A673 (cell line): Measurements from ENCODE around the gene PCK1. TPM values are rescaled to one million over a fixed set of nuclear protein-coding genes. Genes with fewer than 3 reads are reported as not detected.

Experiments used
- BruUV-seq: library from RNA; stranded (reverse); fragments of 400-500 nt; replicated peaks from 2 replicates; lab custom pipeline; 2021; lab: Mats Ljungman, UMichigan
- CTCF ChIA-PET: fragments of 300-600 bp; sonication (Branson Sonifier 250); formaldehyde crosslinking; loops from one replicate; lab custom pipeline; 2022; ENCODE audit warnings: antibody characterized with exemption; lab: Charles Lee
- POLR2A ChIA-PET: fragments of 300-600 bp; sonication (Branson Sonifier 250); formaldehyde crosslinking; loops from one replicate; lab custom pipeline; 2022; ENCODE audit warnings: antibody characterized with exemption; ENCODE audit not compliant: low non-redundant PET; lab: Charles Lee
- DNase-seq: peaks from one replicate; pipeline ENCODE4 v3.0.0-alpha.2; 2015; ENCODE audit warnings: low spot score
- H3K27ac ChIP-seq: fragments of 200-600 bp; sonication (generic); 2 replicates; pipeline ENCODE4 v1.5.1; 2016; ENCODE audit warnings: mixed run types, low read depth, mild to moderate bottlenecking, mixed read lengths, antibody characterized with exemption, low read length; ENCODE audit not compliant: poor library complexity, severe bottlenecking
- H3K27me3 ChIP-seq: fragments of 200-600 bp; sonication (generic); replicated peaks from 2 replicates; pipeline ENCODE4 v1.6.1; 2017; ENCODE audit warnings: mixed run types, low read depth, mild to moderate bottlenecking, mixed read lengths, antibody characterized with exemption, low read length; ENCODE audit not compliant: insufficient read depth, poor library complexity
- H3K36me3 ChIP-seq: fragments of 200-600 bp; sonication (generic); 2 replicates; pipeline ENCODE4 v1.6.1; 2016; ENCODE audit warnings: mixed run types, mild to moderate bottlenecking, mixed read lengths, antibody characterized with exemption, low read length; ENCODE audit not compliant: insufficient read depth, poor library complexity, severe bottlenecking
- H3K4me1 ChIP-seq: fragments of 200-600 bp; sonication (generic); 2 replicates; pipeline ENCODE4 v1.6.1; 2017; ENCODE audit warnings: mixed run types, mild to moderate bottlenecking, mixed read lengths, antibody characterized with exemption, low read length; ENCODE audit not compliant: insufficient read depth, poor library complexity, severe bottlenecking
- H3K4me3 ChIP-seq: fragments of 200-600 bp; sonication (generic); 2 replicates; pipeline ENCODE4 v1.5.1; 2016; ENCODE audit warnings: low read depth, mixed run types, mild to moderate bottlenecking, mixed read lengths, low read length; ENCODE audit not compliant: poor library complexity, severe bottlenecking
- H3K9me3 ChIP-seq: fragments of 200-600 bp; sonication (generic); 2 replicates; pipeline ENCODE4 v1.6.1; 2016; ENCODE audit warnings: mixed run types, low read depth, mild to moderate bottlenecking, mixed read lengths, antibody characterized with exemption, low read length; ENCODE audit not compliant: poor library complexity, severe bottlenecking
- EZH2 ChIP-seq: fragments of 200-600 bp; sonication (generic); IDR thresholded peaks from 2 replicates; pipeline ENCODE4 v1.6.1; 2017; ENCODE audit warnings: borderline replicate concordance, low read depth, mild to moderate bottlenecking, mixed read lengths, antibody characterized with exemption, low read length; ENCODE audit not compliant: poor library complexity, severe bottlenecking
- intact Hi-C: fragments of 100-400 bp; cut with micrococcal nuclease; formaldehyde crosslinking; loops from one replicate; pipeline ENCODE4 v1.10.0; 2022; ENCODE audit not compliant: unreplicated experiment
- total RNA-seq: library from RNA; stranded (reverse); gene quantifications from 2 replicates; pipeline ENCODE4 v1.2.3, GENCODE V29; 2021
- TF ChIP-seq, protein P1 (sequence below): fragments of 300-800, 200-600 bp; sonication (generic); conservative IDR thresholded peaks from 2 replicates; pipeline ENCODE4 v1.5.1; 2017; ENCODE audit warnings: low read depth, mild to moderate bottlenecking, antibody characterized with exemption, low read length, moderate library complexity, mixed read lengths

The PCK1 gene
- total RNA-seq, 1 experiment from 2014 or later: not detected

- Histone ChIP-seq H3K4me1 (no peaks in the 10 kb centered on the region), H3K27me3 (no peaks in the 10 kb centered on the region), H3K27ac (no peak overlapping the region), H3K36me3 (no peaks in the 10 kb centered on the region), H3K4me3 (no peak overlapping the region), H3K9me3 (no peaks in the 10 kb centered on the region)
- CTCF ChIA-PET: no interaction called here
- no peak for TF ChIP-seq EZH2
- TF ChIP-seq, protein P1, sequence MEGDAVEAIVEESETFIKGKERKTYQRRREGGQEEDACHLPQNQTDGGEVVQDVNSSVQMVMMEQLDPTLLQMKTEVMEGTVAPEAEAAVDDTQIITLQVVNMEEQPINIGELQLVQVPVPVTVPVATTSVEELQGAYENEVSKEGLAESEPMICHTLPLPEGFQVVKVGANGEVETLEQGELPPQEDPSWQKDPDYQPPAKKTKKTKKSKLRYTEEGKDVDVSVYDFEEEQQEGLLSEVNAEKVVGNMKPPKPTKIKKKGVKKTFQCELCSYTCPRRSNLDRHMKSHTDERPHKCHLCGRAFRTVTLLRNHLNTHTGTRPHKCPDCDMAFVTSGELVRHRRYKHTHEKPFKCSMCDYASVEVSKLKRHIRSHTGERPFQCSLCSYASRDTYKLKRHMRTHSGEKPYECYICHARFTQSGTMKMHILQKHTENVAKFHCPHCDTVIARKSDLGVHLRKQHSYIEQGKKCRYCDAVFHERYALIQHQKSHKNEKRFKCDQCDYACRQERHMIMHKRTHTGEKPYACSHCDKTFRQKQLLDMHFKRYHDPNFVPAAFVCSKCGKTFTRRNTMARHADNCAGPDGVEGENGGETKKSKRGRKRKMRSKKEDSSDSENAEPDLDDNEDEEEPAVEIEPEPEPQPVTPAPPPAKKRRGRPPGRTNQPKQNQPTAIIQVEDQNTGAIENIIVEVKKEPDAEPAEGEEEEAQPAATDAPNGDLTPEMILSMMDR: no peak
- BruUV-seq: no TSS peak
- intact Hi-C loops: no loop called here
- POLR2A ChIA-PET: no interaction called here
- no peak for DNase-seq
Measured at GRCh38 chr20:57601737-57602136, 40.8 kb downstream of the PCK1 start.

DNA sequence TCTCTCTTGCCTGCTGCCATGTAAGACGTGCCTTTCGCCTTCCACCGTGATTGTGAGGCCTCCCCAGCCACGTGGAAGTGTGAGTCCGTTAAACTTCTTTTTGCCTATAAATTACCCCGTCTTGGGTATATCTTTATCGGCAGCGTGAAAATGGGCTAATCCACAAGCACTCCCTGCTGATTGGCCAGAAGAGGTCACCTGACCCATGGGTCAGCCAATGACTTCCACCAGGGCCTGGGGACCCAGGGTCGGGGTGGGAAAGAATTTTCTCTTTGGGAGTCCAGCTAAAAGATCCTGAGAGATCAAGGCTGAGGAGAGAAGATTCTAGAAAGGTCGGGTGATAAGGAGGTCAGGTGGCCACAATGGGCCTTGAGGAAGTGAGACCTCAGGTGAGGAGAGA lies 42.2 kb downstream of the PCK1 start:
- TF ChIP-seq, protein P1: no peak
- TF ChIP-seq EZH2: no peak
- POLR2A ChIA-PET: no interaction called here
- no peak for DNase-seq
- CTCF ChIA-PET: interaction anchor here (0.7 kb wide), 1 partner anchor 796 kb away, joined by 4 read pairs; no protein-coding TSS in a partner anchor
- no peaks in the 10 kb centered on the region for H3K27me3 ChIP-seq
- BruUV-seq: no TSS peak
- H3K9me3 ChIP-seq: no peaks in the 10 kb centered on the region
- intact Hi-C loops: no loop called here
- H3K27ac ChIP-seq: no peak overlapping the region
- H3K4me3 ChIP-seq: no peak overlapping the region
- no peaks in the 10 kb centered on the region for H3K36me3 ChIP-seq
- H3K4me1 ChIP-seq: no peaks in the 10 kb centered on the region

- BruUV-seq: no TSS peak
- POLR2A ChIA-PET: no interaction called here
- no peaks in the 10 kb centered on the region for H3K4me1 ChIP-seq
- H3K27ac ChIP-seq: no peak overlapping the region
- no peak for TF ChIP-seq EZH2
- TF ChIP-seq, protein P1: no peak
- no peak overlapping the region for H3K4me3 ChIP-seq
- no peaks in the 10 kb centered on the region for H3K36me3 ChIP-seq
- H3K9me3 ChIP-seq: no peaks in the 10 kb centered on the region
- no peaks in the 10 kb centered on the region for H3K27me3 ChIP-seq
- CTCF ChIA-PET: no interaction called here
- intact Hi-C loops: no loop called here
- no peak for DNase-seq
Measured at GRCh38 chr20:57605045-57605444, 44.1 kb downstream of the PCK1 start.
